Measurements from ENCODE around the gene SEPTIN7. TPM values are rescaled to one million over a fixed set of nuclear protein-coding genes. Genes with fewer than 3 reads are reported as not detected.

SEPTIN7 gene
- total and polyA plus RNA-seq, 2 of the 4 experiments (the other 2 are of a cell fraction): 150 to 239 TPM

DNA sequence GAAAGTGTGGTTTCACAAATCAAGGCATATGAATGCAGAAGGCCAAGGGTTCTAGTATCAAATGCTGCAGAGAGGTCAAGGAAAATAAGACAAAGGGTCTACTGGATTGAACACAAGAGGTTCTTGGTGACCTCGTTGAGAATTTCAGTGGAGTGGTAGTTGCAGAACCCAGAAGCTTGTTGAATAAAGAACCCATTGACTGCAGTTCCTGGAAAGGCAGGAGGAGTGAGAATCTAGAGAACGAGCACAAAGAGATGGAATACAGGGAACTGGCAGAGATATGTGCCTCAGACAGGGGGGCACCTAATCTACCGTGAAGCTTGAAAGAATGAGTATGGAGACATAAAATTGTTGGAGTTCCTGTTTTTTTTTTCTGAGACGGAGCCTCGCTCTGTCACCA, 3.5 kb upstream of the SEPTIN7 start:
- POLR2A ChIA-PET (ENCODE audit: unreplicated experiment): no interaction called here
- Histone ChIP-seq H3K27me3 (ENCODE audit: control insufficient read depth, insufficient read depth, low read length) (no peaks in the 10 kb centered on the region), H3K9me1 (ENCODE audit: insufficient read depth, low read length) (no peaks in the 10 kb centered on the region), H3K9me3 (ENCODE audit: control insufficient read depth, insufficient read depth, low read length) (no peaks in the 10 kb centered on the region), H3K4me3 (ENCODE audit: insufficient read depth, low read depth, low read length) (no peak overlapping the region), H2BK20ac (ENCODE audit: low read depth, low read length) (no peak overlapping the region), H2BK5ac (ENCODE audit: low read depth, low read length, poor library complexity, severe bottlenecking) (no peak overlapping the region), H4K91ac (ENCODE audit: insufficient read depth, low read depth, low read length) (no peak overlapping the region), H3K4ac (ENCODE audit: low read depth, low read length) (no peak overlapping the region), H4K8ac (ENCODE audit: low read depth in 2 of 2, low read length in 2 of 2) (no peak overlapping the region), H2AK9ac (replicated peaks; ENCODE audit: low read depth, low read length, poor library complexity) (no peak overlapping the region), H2AK5ac (ENCODE audit: low read depth, low read length) (no peak overlapping the region), H3K23ac (ENCODE audit: low read depth, low read length) (no peak overlapping the region), H3K4me1 (ENCODE audit: control insufficient read depth, insufficient read depth, low read length) (no peaks in the 10 kb centered on the region; the same call in 1 of the 2 replicates), H3K56ac (ENCODE audit: extremely low read depth, insufficient read depth, low read length) (no peak overlapping the region), H3K27ac (ENCODE audit: insufficient read depth, low read length) (no peak overlapping the region), H3K36me3 (ENCODE audit: control insufficient read depth, insufficient read depth, low read length) (no peaks in the 10 kb centered on the region), H4K5ac (ENCODE audit: low read depth, low read length) (no peak overlapping the region), H2AFZ (replicated peaks; ENCODE audit: low read length, poor library complexity) (no peak overlapping the region), H2BK15ac (ENCODE audit: low read depth, low read length) (no peak overlapping the region), H3K14ac (replicated peaks; ENCODE audit: low read depth, low read length) (no peak overlapping the region), H3K18ac (ENCODE audit: low read depth, low read length) (no peak overlapping the region), H2BK120ac (ENCODE audit: low read depth, low read length) (no peak overlapping the region), H3K9ac (ENCODE audit: low read depth, low read length) (no peak overlapping the region), H3K4me2 (ENCODE audit: low read depth, low read length) (no peak overlapping the region), H4K20me1 (ENCODE audit: insufficient read depth, low read length) (peaks cover 9% of the 10 kb centered on the region), H3K79me1 (ENCODE audit: low read depth in 1 of 2, low read length in 2 of 2) (peaks cover 4 to 6% of the 10 kb centered on the region in 2 experiments; a peak in 2 of 4 replicates)
- TF ChIP-seq POLR2A (IDR thresholded peaks at IDR 0.05; ENCODE audit: low read depth, low read length): no peak
- no peak for TF ChIP-seq CHD1 (IDR thresholded peaks at IDR 0.05; ENCODE audit: low read depth, low read length)
- TF ChIP-seq RFX5 (IDR thresholded peaks at IDR 0.05; ENCODE audit: low read depth, low read length): no peak
- TF ChIP-seq SMC3 (IDR thresholded peaks at IDR 0.05; ENCODE audit: low read depth, low read length): no peak
- no peak for TF ChIP-seq FOS (IDR thresholded peaks at IDR 0.05; ENCODE audit: low read depth, low read length)
- TF ChIP-seq, protein P1, sequence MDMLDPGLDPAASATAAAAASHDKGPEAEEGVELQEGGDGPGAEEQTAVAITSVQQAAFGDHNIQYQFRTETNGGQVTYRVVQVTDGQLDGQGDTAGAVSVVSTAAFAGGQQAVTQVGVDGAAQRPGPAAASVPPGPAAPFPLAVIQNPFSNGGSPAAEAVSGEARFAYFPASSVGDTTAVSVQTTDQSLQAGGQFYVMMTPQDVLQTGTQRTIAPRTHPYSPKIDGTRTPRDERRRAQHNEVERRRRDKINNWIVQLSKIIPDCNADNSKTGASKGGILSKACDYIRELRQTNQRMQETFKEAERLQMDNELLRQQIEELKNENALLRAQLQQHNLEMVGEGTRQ (IDR thresholded peaks at IDR 0.05; ENCODE audit: low read depth, low read length): no peak
- in situ Hi-C loops (cut with MboI; ENCODE audit: low sequenced_read_pairs) (loop anchor here (5.0 kb wide), 1 partner anchor 35 kb away; no protein-coding TSS in a partner anchor), intact Hi-C loops (cut with micrococcal nuclease) (no loop called here), dilution Hi-C loops (cut with HindIII; ENCODE audit: low sequenced_read_pairs, unreplicated experiment) (no loop called here)
- WGBS, 2 experiments (ENCODE audit: extremely low coverage in 2 of 2, insufficient read length in 1 of 2): 96% methylated on average over 4 of the region's 5 CpGs; no CpG with 5 or more reads in 1 of the 2 experiments
- CTCF ChIA-PET: no interaction called here
- no TSS peak for BruUV-seq (replicated peaks)
- ATAC-seq (ENCODE audit: low read depth) (no peak), DNase-seq (no peak)
